AG09319 (cell line): ENCODE data around the gene LSM14B.

Experiments
- DNase-seq: peaks from one replicate; pipeline ENCODE4 v3.0.0-alpha.2; 2010; ENCODE audit warnings: low read depth; ENCODE audit errors: extremely low read depth
- CTCF ChIP-seq: IDR thresholded peaks from 2 replicates; pipeline ENCODE4 v1.5.1; 2011; ENCODE audit warnings: low read depth, mild to moderate bottlenecking, inconsistent platforms, low read length, moderate library complexity

LSM14B gene

GRCh38 chr20:62175711-62176110 is 53.4 kb downstream of the LSM14B start:
- no peak for TF ChIP-seq CTCF
- no peak for DNase-seq

GRCh38 chr20:62176866-62177265 is 54.6 kb downstream of the LSM14B start:
- no peak for DNase-seq
- no peak for TF ChIP-seq CTCF

GRCh38 chr20:62177307-62177706 is 55.0 kb downstream of the LSM14B start:
- no peak for TF ChIP-seq CTCF
- no peak for DNase-seq

GRCh38 chr20:62178316-62179161 is 56.3 kb downstream of the LSM14B start:
- DNase-seq: no peak
- no peak for TF ChIP-seq CTCF

- no peak for DNase-seq
- no peak for TF ChIP-seq CTCF
Observed at GRCh38 chr20:62179162-62179504, 56.9 kb downstream of the LSM14B start.

GRCh38 chr20:62181808-62182207 is 59.5 kb downstream of the LSM14B start:
- DNase-seq: no peak
- TF ChIP-seq CTCF: no peak

GRCh38 chr20:62182469-62183425 is 60.5 kb downstream of the LSM14B start, which contains the start of gene MTG2:
TSS of gene MTG2 (plus strand) at chr20:62183028. CDS start at chr20:62193421, 10,393 bp downstream.
- TF ChIP-seq CTCF: no peak
- DNase-seq: peak; percentile 82
